LoVo (cell line): Measurements from ENCODE around the gene PTPN11.
"Not testable (repeated sequence)": the region's sequence is repeated elsewhere in the genome, so short reads cannot be mapped to it uniquely, and the experiment has no call there.

Source experiments
- DNase-seq: peaks from one replicate; pipeline ENCODE4 v3.0.0-alpha.2; 2016; ENCODE audit warnings: low spot score

Gene PTPN11

DNA sequence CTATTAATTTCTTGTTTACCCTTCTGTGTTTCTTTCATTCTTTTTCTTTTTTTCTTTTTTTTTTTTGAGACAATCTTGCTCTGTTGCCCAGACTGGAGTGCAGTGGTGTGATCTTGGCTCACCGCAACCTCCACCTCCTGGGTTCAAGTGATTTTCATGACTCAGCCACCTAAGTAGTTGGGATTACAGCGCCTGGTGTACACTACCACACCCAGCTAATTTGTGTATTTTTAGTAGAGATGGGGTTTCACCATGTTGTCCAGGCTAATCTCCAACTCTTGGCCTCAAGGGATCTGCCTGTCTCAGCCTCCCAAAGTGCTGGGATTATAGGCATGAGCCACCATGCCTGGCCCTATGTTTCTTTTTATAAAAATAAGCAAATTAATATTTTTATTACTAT lies 29.4 kb downstream of the PTPN11 start:
- not testable (repeated sequence) for DNase-seq

- no peak for DNase-seq
These were observed 32.0 kb downstream of the PTPN11 start for GRCh38 chr12:112450725-112451124.

- no peak for DNase-seq
These were observed 37.3 kb downstream of the PTPN11 start for GRCh38 chr12:112456029-112456428.

- not testable (repeated sequence) for DNase-seq
These were observed 38.4 kb downstream of the PTPN11 start for GRCh38 chr12:112457142-112457541.

- DNase-seq = no peak
These were observed 39.6 kb downstream of the PTPN11 start for GRCh38 chr12:112458330-112458729.

- DNase-seq = no peak
These were observed 40.0 kb downstream of the PTPN11 start for GRCh38 chr12:112458751-112459150.

GRCh38 chr12:112463478-112463877 lies 44.7 kb downstream of the PTPN11 start:
- no peak for DNase-seq

DNA sequence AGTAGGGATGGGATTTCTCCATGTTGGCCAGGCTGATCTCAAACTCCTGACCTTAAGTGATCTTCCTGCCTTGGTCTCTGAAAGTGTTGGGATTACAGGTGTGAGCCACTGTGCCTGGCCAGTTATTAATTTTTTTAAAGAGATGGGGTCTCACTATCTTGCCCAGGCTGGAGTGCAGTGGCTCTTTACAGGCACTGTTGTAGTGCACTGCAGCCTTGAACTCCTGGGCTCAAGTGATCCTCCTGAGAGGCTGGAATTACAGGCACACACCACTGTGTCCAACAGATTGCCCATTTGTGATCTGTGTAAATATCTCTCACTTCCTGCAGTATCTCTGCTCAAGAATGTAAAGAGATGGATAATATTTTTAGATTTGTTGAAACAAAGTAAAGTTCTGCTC lies 45.9 kb downstream of the PTPN11 start:
- no peak for DNase-seq

DNA sequence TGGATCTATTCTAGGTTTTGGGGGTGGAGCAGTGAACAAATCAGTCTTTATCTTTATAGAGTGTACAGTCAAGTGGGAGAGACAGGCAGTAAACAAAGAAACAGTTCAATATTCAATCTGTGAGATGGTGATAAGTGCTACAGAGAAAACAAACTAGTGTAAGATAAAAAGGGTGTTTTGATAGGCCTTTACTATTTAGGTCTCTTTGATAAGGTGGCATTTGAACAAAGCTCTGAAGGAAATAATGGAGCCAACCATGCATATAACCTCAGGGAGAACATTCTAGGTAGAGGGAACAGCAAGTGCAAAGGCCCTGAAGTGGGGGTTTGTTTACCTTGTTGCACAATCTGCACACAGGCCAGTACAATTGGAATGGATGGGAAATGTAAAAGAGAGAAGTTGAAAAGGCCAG lies 47.3 kb downstream of the PTPN11 start:
- DNase-seq = no peak

GRCh38 chr12:112466835-112467234 lies 48.1 kb downstream of the PTPN11 start:
- no peak for DNase-seq

GRCh38 chr12:112468046-112468445 lies 49.3 kb downstream of the PTPN11 start:
- no peak for DNase-seq

DNA sequence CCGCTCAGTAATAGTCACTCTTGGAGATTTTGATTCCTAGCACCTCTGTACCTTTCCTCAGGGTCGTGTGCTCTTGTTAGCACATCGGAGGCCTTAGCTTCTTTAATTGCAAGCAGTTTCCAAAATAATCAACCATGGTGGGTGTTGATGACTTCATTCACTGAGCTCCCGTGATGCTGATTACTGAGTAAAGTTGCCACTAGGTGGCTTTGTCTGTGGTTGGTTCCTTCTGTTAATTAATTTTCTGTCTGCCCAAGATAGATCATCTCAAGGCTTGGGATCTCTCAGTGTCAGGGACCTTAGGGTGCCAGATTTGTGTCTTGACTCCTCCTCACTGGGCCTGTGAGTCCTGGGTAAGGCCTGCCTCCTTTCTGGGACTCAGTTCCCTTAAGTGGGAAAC lies 54.3 kb downstream of the PTPN11 start:
- DNase-seq = no peak

GRCh38 chr12:112479413-112479812 lies 60.7 kb downstream of the PTPN11 start:
- no peak for DNase-seq

DNA sequence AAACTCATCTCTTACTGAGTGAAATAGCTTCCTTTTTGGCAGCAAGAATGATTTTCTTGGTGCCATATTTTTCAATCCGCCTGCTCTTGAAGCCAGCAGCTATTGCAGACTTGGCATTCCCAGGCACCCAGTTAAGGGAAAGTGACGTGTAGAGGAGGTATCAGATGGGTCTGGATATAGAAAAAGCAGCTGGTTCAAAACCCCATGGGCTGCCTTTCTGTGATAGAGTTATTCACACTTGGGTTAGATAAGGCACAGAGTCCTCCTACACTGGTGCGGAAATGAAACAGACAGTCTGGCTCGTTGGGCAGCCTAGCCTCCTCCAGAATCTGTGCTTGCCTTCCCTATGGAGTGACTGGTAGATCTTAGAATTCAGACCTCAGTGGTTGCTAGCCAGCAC lies 62.2 kb downstream of the PTPN11 start:
- no peak for DNase-seq

GRCh38 chr12:112482733-112483132 lies 64.0 kb downstream of the PTPN11 start:
- no peak for DNase-seq

- no peak for DNase-seq
These were observed 67.6 kb downstream of the PTPN11 start for GRCh38 chr12:112486361-112486760.

DNA sequence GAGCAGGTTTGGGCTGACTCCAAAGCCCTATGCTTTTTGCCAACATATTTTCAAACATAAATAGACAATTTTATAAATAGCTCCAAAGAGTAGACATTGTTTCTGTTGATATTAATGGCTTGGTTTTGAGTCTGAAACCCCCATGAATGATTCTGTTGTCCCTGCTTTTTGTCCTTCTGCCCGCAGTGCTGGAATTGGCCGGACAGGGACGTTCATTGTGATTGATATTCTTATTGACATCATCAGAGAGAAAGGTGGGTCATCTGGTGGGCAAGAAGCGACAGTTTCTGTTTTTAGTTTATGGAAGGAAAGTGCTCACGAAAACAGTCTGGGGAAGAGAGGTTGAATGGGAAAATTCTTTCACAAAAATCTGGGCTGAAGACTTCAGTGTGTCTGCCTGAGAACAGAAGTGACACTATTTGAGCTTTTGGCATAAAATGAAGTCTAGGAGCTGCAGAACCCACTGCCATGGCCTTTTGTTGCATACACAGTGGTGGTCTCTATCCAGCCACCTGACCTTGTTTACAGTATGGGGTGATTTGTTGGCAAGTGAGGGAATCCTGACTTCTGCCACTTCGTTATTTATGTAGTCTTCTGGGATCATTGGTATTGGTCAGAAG lies 69.6 kb downstream of the PTPN11 start:
- DNase-seq = no peak

DNA sequence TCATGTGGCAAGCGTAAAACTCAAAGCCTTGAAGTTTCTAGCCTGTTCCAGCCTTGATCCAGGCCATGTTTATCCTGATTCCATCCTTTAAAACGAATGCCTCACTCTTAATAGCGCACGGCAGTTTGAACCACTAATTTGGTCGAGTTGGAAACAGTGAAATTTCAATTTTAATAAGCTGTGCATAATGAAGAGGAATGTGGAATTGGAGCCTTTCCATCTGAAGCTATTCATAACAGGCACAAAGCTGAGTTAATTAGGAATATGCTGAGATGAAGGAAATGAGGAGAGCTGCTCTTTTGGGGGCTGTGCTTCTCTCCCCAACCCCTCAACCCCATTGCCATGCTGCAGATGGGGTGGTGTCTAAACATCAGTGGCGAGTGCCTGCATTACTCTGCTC lies 70.7 kb downstream of the PTPN11 start:
- no peak for DNase-seq

DNA sequence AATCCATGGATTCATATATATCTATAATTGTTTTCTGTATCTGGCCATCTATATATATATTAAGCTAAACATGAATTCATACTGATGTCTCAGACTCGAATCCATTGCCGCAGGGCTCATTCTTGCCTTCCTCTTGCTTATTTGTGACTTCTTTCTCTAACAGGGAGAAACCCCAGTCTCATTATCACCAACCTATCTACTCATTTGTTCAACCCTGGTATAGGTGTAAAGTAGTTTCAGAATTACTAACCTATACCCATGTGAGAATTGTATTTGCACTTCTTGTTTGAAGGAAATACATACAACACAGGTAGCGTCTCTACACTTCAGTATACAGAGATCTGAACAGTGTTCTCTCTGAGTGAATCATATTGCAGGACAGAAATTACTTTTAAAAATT lies 77.7 kb downstream of the PTPN11 start:
- no peak for DNase-seq

DNA sequence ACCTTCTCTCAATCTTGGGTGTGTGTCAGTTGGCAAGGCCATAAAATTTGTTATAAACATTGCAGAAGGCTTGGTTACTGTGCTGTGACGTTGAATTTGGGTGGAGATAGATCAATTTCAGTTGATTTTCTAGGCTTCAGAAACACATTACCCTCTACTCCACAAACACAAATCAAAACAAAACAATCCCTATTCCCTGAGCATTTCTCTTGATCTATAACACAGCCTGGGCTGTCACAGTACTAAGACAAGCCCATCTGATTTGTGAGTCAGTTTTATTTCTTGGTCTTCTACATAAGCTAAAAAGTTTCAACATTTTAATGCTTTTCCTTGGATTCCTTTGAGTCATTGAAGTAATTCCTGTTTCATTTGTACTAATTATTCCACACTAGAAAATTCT lies 79.8 kb downstream of the PTPN11 start:
- no peak for DNase-seq

- DNase-seq = no peak
These were observed 84.8 kb downstream of the PTPN11 start for GRCh38 chr12:112503512-112503911.

DNA sequence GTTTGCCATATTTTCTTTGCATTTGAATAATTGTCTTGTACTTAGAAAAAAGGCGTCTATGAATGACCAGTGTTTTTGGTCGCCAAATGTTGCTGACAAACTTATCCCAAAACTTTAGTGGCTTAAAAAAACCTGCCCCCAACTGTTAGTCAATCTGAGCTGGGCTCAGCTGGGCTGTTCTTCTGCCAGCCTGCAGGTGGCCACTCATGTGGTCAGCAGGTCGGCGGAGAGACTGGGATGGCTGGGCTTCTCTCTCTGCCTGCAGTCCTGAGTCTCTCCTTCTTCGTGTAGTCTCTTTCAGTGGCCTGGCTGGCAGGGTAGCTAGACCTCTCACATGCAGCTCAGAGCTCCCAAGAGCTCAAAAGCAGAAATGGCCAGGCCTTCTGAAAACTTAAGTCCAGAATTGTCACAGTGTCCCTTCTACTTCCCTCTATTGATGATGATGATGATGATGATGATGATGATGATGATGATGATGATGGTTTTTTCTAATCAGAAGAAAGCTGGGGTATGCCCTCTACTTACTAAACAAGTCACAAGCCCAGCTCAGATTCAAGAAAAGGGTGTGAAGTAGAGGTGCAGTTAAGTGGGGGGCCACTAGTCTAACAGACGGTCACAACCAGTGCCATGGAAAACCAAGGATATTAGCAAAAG lies 87.9 kb downstream of the PTPN11 start:
- no peak for DNase-seq

DNA sequence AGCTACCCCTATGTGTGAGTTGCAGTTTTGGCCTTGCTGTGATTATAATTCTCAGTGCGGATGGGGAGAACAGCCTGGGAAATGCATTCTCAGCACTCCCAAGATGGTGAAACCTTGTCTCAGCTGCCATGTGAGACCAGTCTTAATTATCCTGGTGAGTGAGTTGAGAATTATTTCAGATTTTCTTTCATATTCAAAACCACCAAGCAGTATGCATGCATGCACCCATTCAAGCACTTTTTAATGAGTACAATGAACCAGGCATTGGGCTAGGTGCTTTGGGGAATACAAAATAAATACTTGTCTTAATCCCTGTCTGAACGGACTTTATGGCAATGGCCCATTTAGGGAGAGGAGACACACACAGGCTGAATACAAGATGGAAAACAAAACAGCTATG lies 94.7 kb downstream of the PTPN11 start:
- DNase-seq = no peak

- DNase-seq = no peak
These were observed 95.7 kb downstream of the PTPN11 start for GRCh38 chr12:112514456-112514855.
